ENCODE measurements around the gene SCGB1C1. TPM values are rescaled to one million over a fixed set of nuclear protein-coding genes. Genes with fewer than 3 reads are reported as not detected.

Gene SCGB1C1
- total RNA-seq, 2 donors from 2014 or later, result not detected

GRCh38 chr11:221539-221938 lies 28.7 kb downstream of the SCGB1C1 start:
- H3K9me3 ChIP-seq, result no peaks in the 10 kb centered on the region
- no peak for DNase-seq
- H3K27ac ChIP-seq, result no peak overlapping the region
- no peak overlapping the region for H3K4me3 ChIP-seq
- intact Hi-C loops (cut with DNase I), result no loop called here
- no peak overlapping the region for H3K9ac ChIP-seq (ENCODE audit: low read depth in 2 of 2, low read length in 2 of 2)
- TF ChIP-seq CTCF (IDR thresholded peaks at IDR 0.05), result no peak
- H3K4me1 ChIP-seq, result no peaks in the 10 kb centered on the region
- H3K36me3 ChIP-seq, result no peaks in the 10 kb centered on the region
- H3K27me3 ChIP-seq, result no peaks in the 10 kb centered on the region

GRCh38 chr11:221998-222789 lies 29.3 kb downstream of the SCGB1C1 start:
- Histone ChIP-seq H3K27me3 (no peaks in the 10 kb centered on the region), H3K4me3 (no peak overlapping the region), H3K27ac (no peak overlapping the region), H3K9me3 (no peaks in the 10 kb centered on the region), H3K4me1 (no peaks in the 10 kb centered on the region), H3K36me3 (no peaks in the 10 kb centered on the region), H3K9ac (ENCODE audit: low read depth in 2 of 2, low read length in 2 of 2) (peak overlapping the region in 1 of 2 donors; percentile 12)
- DNase-seq, result no peak
- TF ChIP-seq CTCF (IDR thresholded peaks at IDR 0.05), result no peak
- intact Hi-C loops (cut with DNase I), result no loop called here

GRCh38 chr11:223026-223789 lies 30.3 kb downstream of the SCGB1C1 start:
- DNase-seq, result no peak
- Histone ChIP-seq H3K27me3 (no peaks in the 10 kb centered on the region), H3K36me3 (no peaks in the 10 kb centered on the region), H3K4me1 (no peaks in the 10 kb centered on the region), H3K4me3 (no peak overlapping the region), H3K9me3 (no peaks in the 10 kb centered on the region), H3K9ac (ENCODE audit: low read depth in 2 of 2, low read length in 2 of 2) (no peak overlapping the region), H3K27ac (no peak overlapping the region)
- no peak for TF ChIP-seq CTCF (IDR thresholded peaks at IDR 0.05)
- intact Hi-C loops (cut with DNase I), result no loop called here

- DNase-seq, result no peak
- TF ChIP-seq CTCF (IDR thresholded peaks at IDR 0.05), result no peak
- no peaks in the 10 kb centered on the region for H3K27me3 ChIP-seq
- H3K9ac ChIP-seq (ENCODE audit: low read depth in 2 of 2, low read length in 2 of 2), result no peak overlapping the region
- H3K4me3 ChIP-seq, result no peak overlapping the region
- intact Hi-C loops (cut with DNase I), result no loop called here
- H3K27ac ChIP-seq, result no peak overlapping the region
- H3K36me3 ChIP-seq, result no peaks in the 10 kb centered on the region
- no peaks in the 10 kb centered on the region for H3K4me1 ChIP-seq
- no peaks in the 10 kb centered on the region for H3K9me3 ChIP-seq
Observed at GRCh38 chr11:223884-224283, 31.0 kb downstream of the SCGB1C1 start.

- TF ChIP-seq CTCF (IDR thresholded peaks at IDR 0.05), result no peak
- Histone ChIP-seq H3K9me3 (no peaks in the 10 kb centered on the region), H3K36me3 (no peaks in the 10 kb centered on the region), H3K9ac (ENCODE audit: low read depth in 2 of 2, low read length in 2 of 2) (no peak overlapping the region), H3K27ac (no peak overlapping the region), H3K27me3 (no peaks in the 10 kb centered on the region), H3K4me3 (no peak overlapping the region), H3K4me1 (no peaks in the 10 kb centered on the region)
- no peak for DNase-seq
- intact Hi-C loops (cut with DNase I), result no loop called here
Observed at GRCh38 chr11:224424-224823, 31.5 kb downstream of the SCGB1C1 start.

Data from colonic mucosa (tissue), 4 donors.